OCI-LY3 (cell line): ENCODE data around the gene BABAM2.

Experiments used
- H2AFZ ChIP-seq: fragments of 200-600, 300-600 bp; shearing (Covaris generic); 2 replicates; pipeline ENCODE4 v1.6.0; 2014; ENCODE audit warnings: antibody characterized with exemption, low read depth, low read length
- H3K27ac ChIP-seq: fragments of 200-600, 300-600 bp; sonication (generic); 2 replicates; pipeline ENCODE4 v1.5.1; 2014; ENCODE audit warnings: mild to moderate bottlenecking, low read length, moderate library complexity, mixed read lengths
- H3K27me3 ChIP-seq: fragments of 200-600, 300-600 bp; sonication (generic); 2 replicates; pipeline ENCODE4 v1.6.1; 2014; ENCODE audit warnings: low read depth, low read length, mixed read lengths
- H3K36me3 ChIP-seq: fragments of 200-600, 300-600 bp; sonication (generic); replicated peaks from 2 replicates; pipeline ENCODE3; 2014; ENCODE audit warnings: low read depth, low read length, mixed read lengths
- H3K4me1 ChIP-seq: fragments of 300-600, 200-600 bp; sonication (generic); 2 replicates; pipeline ENCODE4 v1.6.1; 2014; ENCODE audit warnings: low read length, mixed read lengths
- H3K4me2 ChIP-seq: fragments of 200-600, 300-600 bp; sonication (generic); 2 replicates; pipeline ENCODE4 v1.6.1; 2014; ENCODE audit warnings: low read length, mixed read lengths
- H3K4me3 ChIP-seq: fragments of 300-600, 200-600 bp; sonication (generic); 2 replicates; pipeline ENCODE4 v1.5.1; 2014; ENCODE audit warnings: antibody characterized with exemption, mild to moderate bottlenecking, low read length, moderate library complexity
- H3K79me2 ChIP-seq: fragments of 300-600, 200-600 bp; shearing (Covaris generic); 2 replicates; pipeline ENCODE4 v1.6.1; 2014; ENCODE audit warnings: mild to moderate bottlenecking, low read length, mixed read lengths
- H3K9ac ChIP-seq: fragments of 300-600, 200-600 bp; shearing (Covaris generic); 2 replicates; pipeline ENCODE4 v1.6.0; 2014; ENCODE audit warnings: mild to moderate bottlenecking, low read length, moderate library complexity
- H3K9me3 ChIP-seq: fragments of 200-600, 300-600 bp; shearing (Covaris generic); 2 replicates; pipeline ENCODE4 v1.6.1; 2014; ENCODE audit warnings: low read length, mixed read lengths; ENCODE audit not compliant: insufficient read depth
- H4K20me1 ChIP-seq: fragments of 200-600, 300-600 bp; sonication (generic); 2 replicates; pipeline ENCODE4 v1.6.1; 2016; ENCODE audit warnings: low read length, mixed read lengths; ENCODE audit not compliant: insufficient read depth
- EZH2phosphoT487 ChIP-seq: fragments of 200-600 bp; shearing (Covaris generic); IDR thresholded peaks from 2 replicates; pipeline ENCODE4 v1.6.1; 2018; ENCODE audit warnings: antibody characterized with exemption, mixed run types, low read depth
- TF ChIP-seq, protein P1 (sequence below): fragments of 200-600, 300-600 bp; sonication (generic); IDR thresholded peaks from 2 replicates; pipeline ENCODE4 v1.5.1; 2014; ENCODE audit warnings: antibody characterized with exemption, low read length, low read depth

The BABAM2 gene

DNA sequence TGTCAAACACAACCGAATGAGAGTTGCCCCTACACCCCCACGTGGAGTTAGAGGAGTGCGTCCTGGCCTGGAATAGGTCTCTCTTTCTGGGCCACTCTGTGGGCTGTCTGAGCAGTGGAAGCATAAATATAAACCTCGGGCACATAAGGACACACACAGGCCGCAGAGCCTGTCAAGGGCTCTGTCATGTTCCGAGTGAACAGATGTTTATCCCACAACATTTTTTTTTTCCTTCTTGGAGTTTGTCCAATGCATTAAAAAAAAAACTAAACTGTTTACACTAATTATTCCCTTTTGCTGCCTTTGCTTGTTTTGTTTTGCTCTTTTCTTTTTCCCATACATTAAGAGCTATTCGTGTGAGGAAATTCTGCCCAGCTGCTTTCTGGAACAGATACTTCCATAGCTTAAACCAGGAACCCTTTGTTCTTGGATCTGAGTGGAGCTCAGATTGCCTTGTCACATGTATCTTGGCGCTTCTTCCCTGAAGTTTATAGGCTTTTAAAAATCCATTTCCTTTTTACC lies 273.8 kb downstream of the BABAM2 start:
- H3K4me3 ChIP-seq = no peak overlapping the region
- H2AFZ ChIP-seq = no peak overlapping the region
- no peaks in the 10 kb centered on the region for H3K4me1 ChIP-seq
- no peak overlapping the region for H3K27ac ChIP-seq
- H3K36me3 ChIP-seq = no peaks in the 10 kb centered on the region
- TF ChIP-seq, protein P1, sequence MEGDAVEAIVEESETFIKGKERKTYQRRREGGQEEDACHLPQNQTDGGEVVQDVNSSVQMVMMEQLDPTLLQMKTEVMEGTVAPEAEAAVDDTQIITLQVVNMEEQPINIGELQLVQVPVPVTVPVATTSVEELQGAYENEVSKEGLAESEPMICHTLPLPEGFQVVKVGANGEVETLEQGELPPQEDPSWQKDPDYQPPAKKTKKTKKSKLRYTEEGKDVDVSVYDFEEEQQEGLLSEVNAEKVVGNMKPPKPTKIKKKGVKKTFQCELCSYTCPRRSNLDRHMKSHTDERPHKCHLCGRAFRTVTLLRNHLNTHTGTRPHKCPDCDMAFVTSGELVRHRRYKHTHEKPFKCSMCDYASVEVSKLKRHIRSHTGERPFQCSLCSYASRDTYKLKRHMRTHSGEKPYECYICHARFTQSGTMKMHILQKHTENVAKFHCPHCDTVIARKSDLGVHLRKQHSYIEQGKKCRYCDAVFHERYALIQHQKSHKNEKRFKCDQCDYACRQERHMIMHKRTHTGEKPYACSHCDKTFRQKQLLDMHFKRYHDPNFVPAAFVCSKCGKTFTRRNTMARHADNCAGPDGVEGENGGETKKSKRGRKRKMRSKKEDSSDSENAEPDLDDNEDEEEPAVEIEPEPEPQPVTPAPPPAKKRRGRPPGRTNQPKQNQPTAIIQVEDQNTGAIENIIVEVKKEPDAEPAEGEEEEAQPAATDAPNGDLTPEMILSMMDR = no peak
- no peak for TF ChIP-seq EZH2phosphoT487
- no peaks in the 10 kb centered on the region for H3K27me3 ChIP-seq
- no peaks in the 10 kb centered on the region; the same call in 1 of the 2 replicates for H4K20me1 ChIP-seq
- no peak overlapping the region for H3K9ac ChIP-seq
- H3K4me2 ChIP-seq = no peak overlapping the region
- no peaks in the 10 kb centered on the region for H3K9me3 ChIP-seq
- no peaks in the 10 kb centered on the region for H3K79me2 ChIP-seq

DNA sequence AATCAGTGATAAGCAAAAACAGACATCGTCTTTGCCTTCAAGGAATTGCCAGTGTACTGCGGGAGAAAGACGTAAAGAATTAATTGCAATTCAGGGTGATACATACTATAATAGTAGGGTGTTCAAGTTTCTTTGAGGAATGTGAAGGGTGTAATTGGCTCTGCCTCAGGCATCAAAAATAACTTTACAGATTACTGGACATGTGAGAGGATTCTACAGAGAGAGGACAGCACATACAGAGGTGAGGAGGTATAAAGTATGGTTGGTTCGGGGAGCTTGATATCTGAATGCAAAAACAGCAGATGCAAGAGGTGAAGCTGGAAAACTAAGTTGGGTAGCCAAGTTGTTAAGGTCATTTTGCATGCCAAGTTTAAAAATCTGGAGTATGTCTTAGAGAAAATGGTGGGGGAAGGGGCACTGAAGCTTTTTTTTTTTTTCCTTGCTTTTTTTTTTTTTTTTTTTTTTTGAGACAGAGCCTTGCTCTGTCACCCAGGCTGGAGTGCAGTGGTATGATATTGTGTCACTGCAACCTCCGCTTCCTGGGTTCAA lies 274.6 kb downstream of the BABAM2 start:
- TF ChIP-seq, protein P1 = no peak
- TF ChIP-seq EZH2phosphoT487 = no peak

DNA sequence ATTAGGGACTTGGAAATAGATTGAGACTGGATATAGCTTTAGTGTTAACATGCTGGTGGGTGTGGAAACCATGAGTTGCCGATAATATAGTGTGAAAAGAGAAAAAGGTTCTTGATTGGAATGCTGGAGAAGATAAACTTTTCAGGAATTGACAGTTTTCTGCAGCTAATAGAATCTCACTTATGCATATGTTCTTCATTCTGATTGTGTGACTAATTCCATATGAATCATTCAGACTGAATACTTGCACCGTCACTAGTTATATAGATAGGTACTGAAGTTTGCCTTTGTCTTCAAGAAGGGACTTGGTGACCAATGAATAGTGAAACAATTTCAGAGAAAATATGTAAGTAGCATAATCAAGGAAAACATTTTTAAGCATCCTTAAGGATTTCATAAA lies 276.4 kb downstream of the BABAM2 start:
- Histone ChIP-seq H3K4me2 (no peak overlapping the region), H3K4me1 (no peaks in the 10 kb centered on the region), H3K36me3 (no peaks in the 10 kb centered on the region), H3K9me3 (no peaks in the 10 kb centered on the region), H3K9ac (no peak overlapping the region), H3K27ac (no peak overlapping the region), H4K20me1 (no peaks in the 10 kb centered on the region; the same call in 1 of the 2 replicates), H3K79me2 (no peaks in the 10 kb centered on the region), H3K27me3 (no peaks in the 10 kb centered on the region), H3K4me3 (no peak overlapping the region), H2AFZ (no peak overlapping the region)
- TF ChIP-seq, protein P1 = no peak
- no peak for TF ChIP-seq EZH2phosphoT487

More for the DNA sequence above, 274.6 kb downstream of the BABAM2 start:
- no peak overlapping the region for H2AFZ ChIP-seq
- H3K9me3 ChIP-seq = no peaks in the 10 kb centered on the region
- H3K27ac ChIP-seq = no peak overlapping the region
- H3K4me3 ChIP-seq = no peak overlapping the region
- H3K9ac ChIP-seq = no peak overlapping the region
- no peaks in the 10 kb centered on the region for H3K4me1 ChIP-seq
- H3K4me2 ChIP-seq = no peak overlapping the region
- no peaks in the 10 kb centered on the region for H3K36me3 ChIP-seq
- no peaks in the 10 kb centered on the region for H3K27me3 ChIP-seq
- H3K79me2 ChIP-seq = no peaks in the 10 kb centered on the region
- H4K20me1 ChIP-seq = no peaks in the 10 kb centered on the region; the same call in 1 of the 2 replicates

DNA sequence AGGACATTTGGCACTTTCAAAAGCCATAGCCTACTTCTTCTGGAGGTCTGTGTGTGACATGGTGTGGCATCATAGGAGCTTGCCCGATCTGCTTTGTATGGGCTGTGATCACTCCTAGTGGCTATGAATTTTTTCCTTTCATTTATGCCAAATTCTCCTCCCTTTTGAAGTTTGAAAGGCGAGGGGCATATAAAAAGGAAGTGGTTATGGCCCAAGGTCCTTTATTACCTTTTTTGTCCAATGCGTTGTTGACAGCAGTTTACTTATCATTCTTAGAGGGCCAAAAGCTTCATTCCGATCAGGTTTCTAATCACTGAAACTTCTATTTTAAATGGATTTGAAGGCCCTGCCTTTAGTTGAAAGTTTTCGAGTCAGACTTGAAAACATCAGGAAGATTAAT lies 277.8 kb downstream of the BABAM2 start:
- no peaks in the 10 kb centered on the region for H3K9me3 ChIP-seq
- H3K27ac ChIP-seq = no peak overlapping the region
- no peak overlapping the region for H3K4me3 ChIP-seq
- no peak overlapping the region for H2AFZ ChIP-seq
- H3K27me3 ChIP-seq = no peaks in the 10 kb centered on the region
- no peaks in the 10 kb centered on the region for H3K36me3 ChIP-seq
- no peak overlapping the region for H3K9ac ChIP-seq
- H3K79me2 ChIP-seq = no peaks in the 10 kb centered on the region
- no peaks in the 10 kb centered on the region; the same call in 1 of the 2 replicates for H4K20me1 ChIP-seq
- H3K4me2 ChIP-seq = no peak overlapping the region
- TF ChIP-seq EZH2phosphoT487 = no peak
- TF ChIP-seq, protein P1 = no peak
- H3K4me1 ChIP-seq = no peaks in the 10 kb centered on the region
